HG03457 (cell line): Measurements from ENCODE around the gene STX1B.
"Not testable (repeated sequence)": the region's sequence is repeated elsewhere in the genome, so short reads cannot be mapped to it uniquely, and the experiment has no call there.

Experiments
- ATAC-seq: cut with Tn5 transposase; IDR thresholded peaks from one replicate; pipeline ENCODE4 v1.9.1; 2021; ENCODE audit warnings: moderate number of reproducible peaks; ENCODE audit not compliant: unreplicated experiment

STX1B gene

DNA sequence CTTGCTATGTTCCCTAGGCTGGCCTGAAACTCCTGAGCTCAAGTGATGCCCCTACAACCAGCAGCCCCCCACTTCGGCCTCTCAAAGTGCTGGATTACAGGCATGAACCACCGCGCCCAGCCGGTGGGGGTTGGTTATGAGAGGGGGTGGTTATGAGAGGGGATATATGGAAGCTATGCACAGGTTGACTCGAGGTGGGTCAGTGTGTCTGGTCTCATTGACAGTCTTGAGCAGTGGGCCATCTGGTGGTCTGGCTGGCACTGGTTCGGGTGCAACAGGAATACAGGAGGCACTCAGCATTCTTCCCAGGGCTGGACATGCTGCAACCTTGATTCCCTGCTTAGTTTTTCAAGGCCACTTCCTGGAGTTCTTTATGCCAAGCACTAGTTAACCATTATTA, 5.6 kb upstream of the STX1B start:
- ATAC-seq, result no peak

DNA sequence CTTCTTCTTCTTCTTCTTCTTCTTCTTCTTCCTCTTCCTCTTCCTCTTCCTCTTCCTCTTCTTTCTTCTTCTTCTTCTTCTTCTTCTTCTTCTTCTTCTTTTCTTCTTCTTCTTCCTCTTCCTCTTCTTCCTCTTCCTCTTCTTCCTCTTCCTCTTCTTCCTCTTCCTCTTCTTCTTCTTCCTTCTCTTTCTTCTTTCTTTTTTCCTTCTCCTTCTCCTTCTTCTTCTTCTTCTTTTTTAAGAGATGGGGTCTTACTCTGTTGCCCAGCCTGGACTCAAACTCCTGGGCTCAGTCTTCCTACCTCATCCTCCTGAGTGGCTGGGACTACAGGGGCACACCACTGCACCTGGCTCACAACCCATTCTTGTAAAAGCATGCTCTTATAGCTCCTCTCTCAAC, 2.9 kb upstream of the STX1B start:
- not testable (repeated sequence) for ATAC-seq

DNA sequence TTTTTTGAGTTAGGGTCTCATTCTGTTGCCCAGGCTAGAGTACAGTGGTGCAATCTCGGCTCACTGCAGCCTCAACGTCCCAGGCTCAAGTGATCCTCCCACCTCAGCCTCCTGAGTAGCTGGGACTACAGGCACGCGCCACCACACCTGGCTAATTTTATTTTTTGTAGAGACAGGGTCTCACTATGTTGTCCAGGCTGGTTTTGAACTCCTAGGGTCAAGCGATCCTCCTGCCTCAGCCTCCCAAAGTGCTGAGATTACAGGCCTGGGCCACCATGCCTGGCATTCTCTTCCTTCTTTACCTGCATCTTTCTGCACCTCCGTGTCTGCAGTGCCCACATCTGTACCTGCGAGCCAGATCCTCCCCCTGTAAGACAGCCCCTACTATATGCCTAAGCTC, 1.4 kb upstream of the STX1B start:
- not testable (repeated sequence) for ATAC-seq

DNA sequence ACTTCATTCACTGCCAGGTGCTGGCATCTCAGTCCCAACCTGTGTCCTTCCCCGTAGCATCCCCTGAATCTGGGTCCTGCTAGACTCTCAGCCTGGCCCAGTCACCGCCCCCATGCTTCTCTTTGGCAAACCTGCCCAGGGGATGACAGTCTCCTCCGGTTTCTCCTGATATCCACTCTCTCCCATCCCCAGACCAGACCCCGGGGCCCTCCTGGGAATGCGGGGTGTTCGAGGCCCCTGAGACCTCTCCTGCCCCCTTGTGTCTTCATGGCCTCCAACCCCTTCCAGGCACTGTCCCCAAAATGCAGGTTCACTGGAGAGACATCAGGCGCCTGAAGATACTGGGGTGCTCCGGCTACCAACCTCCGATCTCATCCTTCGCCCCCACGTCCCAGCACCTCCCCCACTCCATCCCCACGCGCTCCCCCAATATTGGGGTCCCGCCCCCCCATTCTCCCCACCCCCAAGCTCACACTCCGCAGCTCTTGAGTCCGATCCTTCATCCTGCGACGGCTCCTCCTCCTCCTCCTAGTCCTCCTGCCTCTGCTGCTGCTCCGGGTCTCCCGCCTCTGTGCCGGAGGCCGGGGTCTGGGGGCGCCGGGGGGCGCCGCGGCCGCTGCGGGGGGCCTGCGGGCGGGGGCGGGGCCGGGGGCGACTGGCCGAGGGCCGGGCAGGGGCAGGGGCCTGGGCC, 399 bp downstream of the STX1B start:
- no peak for ATAC-seq

DNA sequence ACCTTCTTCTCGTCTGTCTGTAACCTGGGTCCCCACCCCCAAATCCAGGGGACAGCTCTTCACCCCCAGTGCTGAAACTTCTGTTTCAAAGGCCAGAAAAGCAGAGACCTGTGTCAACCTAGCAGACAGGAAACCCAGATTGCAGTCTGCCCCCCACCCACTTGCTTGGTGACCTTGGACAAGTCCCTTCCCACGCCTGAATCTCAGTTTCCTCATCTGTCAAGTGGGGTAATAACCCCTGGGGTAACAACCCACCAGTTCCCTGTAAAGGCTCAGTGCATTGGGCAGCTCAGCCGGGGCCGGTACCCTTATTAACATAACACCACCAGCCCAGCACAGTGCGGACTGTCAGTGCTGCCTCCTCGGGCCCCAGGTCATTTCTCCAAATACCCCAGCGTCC, 1.3 kb downstream of the STX1B start:
- ATAC-seq, result no peak

DNA sequence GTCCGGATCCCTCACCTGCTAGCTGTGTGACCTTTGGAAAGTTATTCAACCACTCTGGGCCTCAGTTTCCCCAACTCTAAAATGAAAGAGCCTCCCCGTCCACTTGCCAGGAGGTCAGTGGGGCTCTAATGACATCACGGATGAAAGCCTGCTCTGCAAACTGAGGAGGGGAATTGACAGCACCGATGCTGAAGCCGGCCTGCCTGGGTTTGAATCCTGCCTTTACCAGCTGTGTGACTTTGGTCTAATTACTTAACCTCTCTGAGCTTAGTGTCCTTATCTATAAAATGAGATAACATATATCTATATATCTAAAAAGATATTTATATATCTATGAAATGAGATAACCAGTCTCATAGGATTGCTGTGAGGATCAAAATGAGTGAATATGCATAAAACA, 1.9 kb downstream of the STX1B start:
- no peak for ATAC-seq

DNA sequence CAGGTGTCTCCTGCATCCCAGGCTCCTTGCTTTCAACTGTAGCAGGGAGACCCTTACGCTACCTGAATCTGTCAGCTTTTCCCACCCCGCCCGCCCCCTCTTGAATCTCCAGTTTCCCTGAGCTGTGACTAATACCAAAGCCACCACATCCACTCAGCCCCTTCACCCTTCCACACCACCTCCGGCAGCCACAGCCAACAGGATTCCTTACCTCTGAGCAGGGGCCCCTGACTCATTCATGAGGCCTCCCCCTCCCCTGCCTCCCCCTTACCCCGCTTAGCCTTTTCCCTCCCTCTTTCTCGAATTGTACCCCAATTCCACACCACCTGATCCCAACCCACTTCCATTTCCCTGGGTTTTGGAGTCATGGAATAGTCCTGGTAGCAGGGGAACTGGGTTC, 2.3 kb downstream of the STX1B start:
- ATAC-seq, result no peak

DNA sequence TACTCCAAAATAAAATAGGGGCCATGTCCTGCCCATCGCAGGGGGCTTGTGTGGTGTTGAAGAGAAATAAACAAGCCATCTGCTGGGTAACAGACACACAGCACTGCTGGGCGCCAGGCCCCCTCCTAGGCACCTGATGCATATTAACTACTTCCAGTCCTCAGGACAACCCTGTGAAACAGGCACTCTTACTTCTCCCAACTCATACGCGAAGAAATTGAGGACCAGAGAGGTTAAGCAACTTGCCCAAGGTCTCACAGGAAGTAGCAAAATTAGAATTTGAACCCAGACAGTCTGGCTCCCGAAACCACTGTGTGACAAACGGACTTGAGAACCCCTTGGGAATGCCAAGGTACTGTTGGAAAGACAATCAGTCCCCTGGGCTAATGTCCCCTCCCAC, 2.8 kb downstream of the STX1B start:
- no peak for ATAC-seq

DNA sequence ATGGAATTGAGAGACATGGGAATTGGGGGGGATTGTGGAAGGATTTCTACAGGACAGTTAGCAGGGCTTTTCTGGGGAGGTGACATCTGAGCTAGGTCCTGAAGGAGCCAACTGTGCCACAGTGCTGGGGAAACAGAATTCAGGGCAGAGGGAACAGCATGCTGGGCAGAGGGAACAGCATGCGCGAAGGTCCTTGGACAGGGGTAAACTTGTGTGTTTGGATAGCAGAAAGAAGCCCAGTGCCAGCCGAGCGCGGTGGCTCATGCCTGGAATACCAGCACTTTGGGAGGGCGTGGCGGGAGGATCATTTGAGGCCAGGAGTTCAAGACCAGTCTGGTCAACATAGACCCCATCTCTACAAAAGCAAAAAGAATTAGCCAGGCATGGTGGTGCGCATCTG, 3.8 kb downstream of the STX1B start:
- ATAC-seq, result no peak

DNA sequence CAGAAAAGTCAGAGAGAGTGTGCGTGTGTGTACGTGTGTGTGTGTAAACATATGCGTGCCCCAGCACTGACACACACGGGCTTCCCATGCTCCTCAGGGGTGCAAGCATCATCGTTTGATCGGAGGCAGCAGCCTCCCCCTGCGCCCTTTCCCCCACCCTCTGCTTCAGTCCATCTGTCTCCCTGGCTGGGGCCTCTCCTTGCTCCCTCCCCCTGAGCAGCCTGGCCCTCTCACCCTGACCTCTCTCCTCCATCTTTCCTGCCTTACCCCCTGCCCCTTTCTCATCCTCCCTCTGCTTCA, 4.4 kb downstream of the STX1B start:
- no peak for ATAC-seq

DNA sequence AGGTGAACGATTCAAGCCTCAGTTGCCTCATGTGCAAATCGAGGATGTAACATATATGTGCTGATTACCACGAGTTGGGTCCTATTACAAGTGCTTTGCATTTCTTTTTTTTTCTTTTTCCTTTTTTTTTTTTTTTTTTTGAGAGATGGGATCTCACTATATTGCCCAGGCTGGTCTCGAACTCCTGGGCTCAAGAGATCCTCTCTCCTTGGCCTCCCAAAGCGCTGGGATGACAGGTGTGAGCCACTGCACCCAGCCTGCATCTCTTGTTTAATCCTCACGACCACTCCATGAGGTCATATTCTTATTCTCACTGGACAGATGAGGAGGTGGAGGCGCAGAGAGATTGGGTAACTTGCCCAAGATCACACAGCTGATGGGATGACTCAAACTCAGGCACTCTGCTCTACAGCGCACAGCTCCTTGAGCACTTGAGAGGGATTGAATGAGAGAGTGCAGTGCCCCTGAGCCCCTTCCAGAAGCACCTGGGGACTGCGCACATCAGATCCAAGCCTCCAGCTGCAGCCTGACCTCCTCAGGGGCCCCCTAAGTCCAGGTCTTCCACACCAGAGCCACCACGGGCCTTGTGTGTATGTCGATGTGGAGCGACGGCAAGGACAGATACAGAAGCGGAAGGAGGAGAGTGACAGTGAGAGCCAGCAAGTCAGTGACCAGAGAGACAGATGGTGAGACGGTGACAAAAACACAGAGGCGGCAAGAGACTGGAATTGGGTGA, 4.9 kb downstream of the STX1B start:
- no peak for ATAC-seq

DNA sequence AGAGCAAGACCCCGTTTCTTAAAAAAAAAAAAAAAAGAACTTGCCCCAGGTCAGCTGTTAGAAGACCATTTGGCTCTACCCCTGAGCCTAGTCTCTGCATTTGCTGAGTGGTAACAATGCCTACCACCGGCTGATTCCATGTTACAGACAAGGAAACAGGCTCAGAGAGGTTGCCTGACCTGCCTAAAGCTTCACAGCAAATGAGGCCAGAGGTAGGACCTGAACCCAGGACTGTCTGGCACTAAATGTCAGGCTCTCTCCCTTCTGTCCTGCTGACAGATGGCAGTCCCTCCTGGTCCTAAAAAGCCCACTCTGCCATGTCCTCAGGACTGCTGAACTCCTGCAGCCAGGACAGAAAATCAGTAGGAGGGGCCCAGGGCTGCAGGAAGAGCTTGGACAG, 5.8 kb downstream of the STX1B start:
- ATAC-seq, result no peak

DNA sequence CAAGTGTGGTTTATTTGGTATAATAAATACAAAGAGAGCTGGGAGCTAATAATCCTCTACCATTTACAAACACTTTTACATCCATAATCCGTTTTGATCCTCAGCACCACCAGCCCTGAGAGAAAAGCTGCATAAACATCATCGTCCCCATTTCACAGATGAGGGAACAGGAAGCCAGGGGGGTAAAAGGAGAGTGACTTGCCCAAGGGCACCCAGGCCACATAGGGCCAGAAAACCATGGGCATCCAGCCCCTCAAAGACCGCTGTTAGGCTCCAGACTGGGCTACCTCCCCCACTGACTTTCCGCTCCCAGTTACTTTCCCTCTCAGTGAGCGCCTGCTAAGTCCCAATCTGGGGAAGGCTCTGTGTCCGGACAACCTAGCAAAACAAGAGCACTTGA, 6.7 kb downstream of the STX1B start:
- no peak for ATAC-seq

DNA sequence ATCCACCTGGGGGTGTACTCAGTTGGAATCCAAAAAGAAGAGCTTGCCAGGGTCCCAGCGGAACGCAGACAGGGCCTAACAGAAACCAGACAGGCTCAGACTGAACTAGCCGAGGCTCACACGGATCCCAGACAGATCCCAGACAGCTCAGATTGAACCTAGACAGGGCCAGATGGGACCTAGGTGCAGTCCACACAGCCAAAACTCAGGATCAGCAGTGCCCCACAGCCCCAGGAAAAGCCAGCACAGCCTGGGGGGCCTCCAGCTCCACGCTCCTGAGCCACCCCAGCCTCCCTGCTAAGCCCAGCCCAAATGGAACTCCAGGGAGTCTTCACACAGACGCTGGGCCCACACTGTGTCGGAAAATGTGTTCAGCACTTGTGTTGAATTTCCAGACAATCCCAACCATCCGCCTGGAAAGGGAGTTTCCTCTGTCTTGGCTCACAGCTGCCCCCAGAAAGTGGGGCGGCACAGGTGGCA, 7.5 kb downstream of the STX1B start:
- no peak for ATAC-seq

DNA sequence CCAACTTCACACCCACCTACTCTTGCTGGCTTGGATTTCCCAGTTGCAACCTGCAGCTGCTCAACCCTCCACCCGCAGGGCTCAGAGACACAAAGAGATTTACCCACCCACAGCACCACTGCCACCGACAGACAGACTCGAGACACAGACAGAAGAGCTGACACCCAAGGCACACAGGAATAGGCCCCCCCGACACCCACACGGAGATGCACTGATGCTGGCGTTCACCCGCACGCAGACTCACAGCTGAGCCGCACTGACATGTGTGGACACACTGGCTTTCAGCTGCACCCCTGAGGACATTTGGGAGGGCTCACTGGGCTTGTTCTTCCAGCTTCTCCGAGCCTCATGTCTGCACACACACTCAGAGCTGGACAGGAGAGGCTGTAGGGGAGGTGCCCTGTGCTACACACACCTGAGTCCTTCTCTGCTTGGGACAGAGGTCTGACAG, 8.2 kb downstream of the STX1B start:
- no peak for ATAC-seq

DNA sequence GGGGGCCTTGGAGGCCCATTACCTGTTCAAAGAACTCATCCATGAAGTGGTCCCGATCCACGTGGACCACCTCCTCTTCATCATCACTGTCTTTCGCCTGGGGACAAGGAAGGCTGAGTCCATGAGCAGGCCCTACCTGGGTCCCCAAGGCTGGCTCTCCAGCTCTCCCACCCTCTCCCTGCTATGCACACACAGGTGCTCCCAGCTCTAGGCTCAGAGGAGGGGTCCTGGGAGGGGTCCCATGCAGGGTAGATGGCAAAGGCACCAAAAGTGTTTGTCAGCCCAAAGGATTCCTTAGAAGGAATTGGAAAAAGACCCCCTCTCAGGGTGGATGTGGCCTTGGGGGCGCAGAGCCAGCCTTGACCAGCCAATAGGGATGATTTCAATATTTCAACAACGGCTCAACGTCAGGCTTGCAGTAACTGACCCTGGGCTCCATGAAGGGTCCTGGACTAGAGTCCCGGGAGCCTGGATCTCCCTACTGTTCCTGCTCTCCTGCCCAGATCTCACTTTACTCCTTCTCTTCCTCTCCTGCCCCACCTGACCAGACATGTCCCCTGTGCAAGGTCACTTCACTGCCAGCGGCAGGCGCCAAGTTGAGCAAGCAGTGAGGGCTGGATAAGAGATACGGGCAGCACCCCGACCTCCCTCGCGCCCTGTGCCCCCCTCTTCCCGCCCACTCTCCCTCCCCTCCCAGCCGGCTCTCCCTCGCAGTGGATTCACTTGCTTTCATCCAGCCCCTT, 8.8 kb downstream of the STX1B start:
- no peak for ATAC-seq

DNA sequence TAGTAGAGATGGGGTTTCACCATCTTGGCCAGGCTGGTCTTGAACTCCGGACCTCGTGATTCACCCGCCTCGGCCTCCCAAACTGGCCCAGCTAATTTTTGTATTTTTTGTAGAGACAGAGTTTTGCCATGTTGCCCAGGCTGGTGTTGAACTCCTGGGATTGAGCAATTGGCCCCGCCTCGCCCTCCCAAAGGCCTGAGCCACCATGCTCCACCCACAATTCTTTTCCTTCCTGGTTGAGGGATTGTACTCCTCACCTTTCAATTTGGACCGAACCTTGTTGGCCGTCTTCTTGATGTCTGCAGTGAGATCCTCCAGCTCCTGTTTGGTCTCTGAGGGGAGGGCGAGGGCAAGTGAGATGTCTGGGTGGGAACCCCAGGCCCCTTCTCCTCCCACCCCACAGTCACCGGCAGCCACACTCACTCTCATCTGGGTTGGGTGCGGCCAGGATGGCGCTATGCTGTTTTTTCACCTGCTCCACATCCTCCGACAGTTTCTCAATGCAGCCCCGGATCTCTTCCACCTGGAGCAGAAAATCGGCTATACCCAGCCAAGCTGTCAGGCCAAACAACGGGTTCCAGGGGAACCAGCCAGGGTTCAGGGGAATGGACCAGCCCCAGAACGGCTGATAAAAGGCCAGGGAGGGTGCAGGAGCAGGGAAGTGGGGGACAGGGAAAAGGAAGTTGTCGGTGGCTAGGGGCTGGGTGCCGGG, 9.6 kb downstream of the STX1B start:
- no peak for ATAC-seq

DNA sequence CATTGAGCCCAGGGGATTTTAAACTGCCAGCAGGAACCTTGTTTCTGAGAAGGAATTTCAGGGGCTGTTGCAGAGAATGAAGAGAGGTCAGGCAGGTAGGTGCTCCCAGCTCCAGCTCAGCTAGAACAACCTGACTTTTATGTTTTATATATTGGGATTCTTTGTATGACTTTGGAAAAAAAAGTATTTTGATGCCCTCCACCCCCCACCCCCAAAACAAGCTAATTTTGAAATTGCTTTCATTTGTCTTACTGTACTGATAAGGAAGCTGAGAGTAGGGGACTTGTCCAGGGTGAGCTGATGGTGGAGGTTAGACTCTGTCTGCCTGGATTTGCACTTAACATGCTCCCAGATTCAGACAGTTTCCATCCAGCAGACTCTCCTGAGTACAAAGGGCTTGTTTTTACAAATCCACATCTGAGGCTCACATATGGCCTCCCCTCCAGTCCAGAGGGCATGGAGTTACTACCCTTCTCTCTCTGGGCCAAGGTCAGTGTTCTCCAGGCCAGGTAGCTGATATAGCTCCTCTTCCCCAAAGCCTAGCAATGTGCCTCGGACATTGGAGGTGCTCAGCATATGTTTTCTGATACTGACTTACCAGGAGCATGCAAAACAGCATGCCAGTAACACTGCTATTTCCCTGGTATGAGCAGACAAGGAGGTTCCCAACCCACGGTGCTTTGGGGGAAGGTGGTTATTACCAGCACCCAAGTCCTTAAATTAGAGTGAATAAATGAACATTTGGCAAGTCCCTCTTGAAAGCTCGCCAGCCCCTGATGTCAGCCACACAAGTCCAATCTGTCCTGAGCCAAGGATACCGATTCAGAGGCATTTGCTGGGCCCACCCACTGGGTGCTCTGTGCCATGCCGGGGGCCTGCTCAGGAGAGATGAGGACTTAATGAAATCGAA, 11.3 kb downstream of the STX1B start:
- ATAC-seq, result no peak

DNA sequence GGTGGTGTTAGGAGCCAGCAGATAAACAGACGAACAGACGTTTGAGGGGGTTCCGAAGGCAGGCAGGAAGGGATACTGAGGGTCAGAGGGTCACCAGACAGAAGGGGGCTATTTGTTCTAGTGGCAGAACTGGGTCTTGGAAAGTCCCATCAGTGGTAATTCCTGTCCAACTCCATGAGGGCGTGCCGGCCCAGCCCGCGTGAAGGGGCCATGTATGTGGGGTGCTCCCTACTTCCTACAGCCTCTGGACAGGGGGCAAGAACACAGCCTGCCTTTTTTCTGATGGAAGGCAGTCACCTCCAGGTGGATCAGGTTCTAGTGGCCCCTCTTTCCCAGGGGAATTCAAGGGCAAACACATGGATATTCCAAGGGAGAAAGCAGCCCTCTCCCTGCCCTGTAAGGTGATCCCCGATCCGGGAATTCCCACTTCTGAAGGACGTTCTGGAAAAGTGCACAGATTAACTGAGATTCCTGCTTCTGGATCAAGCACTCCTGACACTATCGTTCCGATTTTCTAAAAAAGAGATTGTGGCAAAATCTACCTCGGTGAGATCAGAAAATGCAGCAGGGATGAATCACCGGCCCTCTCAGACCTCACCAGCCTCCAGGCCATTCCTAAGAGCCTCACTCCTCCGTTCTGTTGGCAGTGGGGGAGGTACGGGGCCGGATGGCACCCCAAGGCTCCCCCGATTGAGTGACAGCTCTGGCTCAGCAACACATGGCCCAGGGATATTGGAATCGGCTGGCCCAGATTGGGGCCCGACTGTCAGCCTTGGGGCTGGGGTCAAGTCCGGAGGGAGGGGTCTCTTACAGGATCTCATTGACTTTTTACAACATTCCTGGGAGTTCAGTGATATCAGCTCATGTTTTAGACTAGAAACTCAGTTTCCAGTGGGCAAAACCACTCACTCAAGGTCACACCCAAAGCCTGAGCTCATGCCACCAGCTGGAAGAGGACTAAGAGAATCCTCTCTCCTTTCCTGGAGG, 12.4 kb downstream of the STX1B start:
- ATAC-seq, result no peak
